ENCODE results near the gene C7orf33. TPM values are rescaled to one million over a fixed set of nuclear protein-coding genes. Genes with fewer than 3 reads are reported as not detected.

C7orf33 gene
- total RNA-seq, 1 experiment from 2014 or later: not detected

DNA sequence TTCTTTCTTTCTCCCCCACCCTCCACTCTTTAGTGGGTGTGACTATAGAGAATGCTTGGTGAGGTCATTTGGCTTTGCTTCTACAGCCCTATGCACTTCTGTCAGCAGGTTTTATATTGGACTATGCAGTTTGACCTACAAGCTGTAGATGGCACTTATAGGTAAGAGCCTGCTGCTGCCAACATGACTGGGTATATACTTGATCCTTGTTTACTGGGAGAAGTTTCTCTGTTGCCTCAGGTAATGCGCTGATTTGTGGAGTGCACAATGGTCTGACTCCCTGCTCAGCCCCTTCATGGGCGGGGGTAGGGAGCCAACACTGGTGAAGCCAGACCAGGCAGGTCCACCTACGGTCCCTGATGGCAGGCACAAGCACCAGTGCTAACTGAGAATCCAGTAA lies 33.7 kb upstream of the C7orf33 start:
- Histone ChIP-seq H3K4ac (ENCODE audit: low read depth, low read length) (no peak overlapping the region), H4K91ac (ENCODE audit: insufficient read length, low read depth, low read length) (no peak overlapping the region), H4K20me1 (ENCODE audit: control insufficient read depth, insufficient read depth, insufficient read length) (no peaks in the 10 kb centered on the region), H2BK15ac (ENCODE audit: low read depth, low read length) (no peak overlapping the region), H2BK5ac (ENCODE audit: insufficient read length, low read length) (no peak overlapping the region), H3K14ac (ENCODE audit: insufficient read depth, low read length) (no peak overlapping the region), H4K8ac (replicated peaks; ENCODE audit: insufficient read length, low read depth, low read length) (no peak overlapping the region), H2BK20ac (ENCODE audit: low read depth, low read length, poor library complexity, severe bottlenecking) (no peak overlapping the region), H3K27ac (ENCODE audit: insufficient read length, low read depth, low read length) (no peak overlapping the region), H3K4me2 (ENCODE audit: insufficient read depth, insufficient read length, low read length) (no peak overlapping the region), H2AFZ (ENCODE audit: low read length) (no peak overlapping the region), H3K4me1 (ENCODE audit: insufficient read depth, low read length) (no peaks in the 10 kb centered on the region), H3K18ac (ENCODE audit: insufficient read length, low read depth, low read length) (no peak overlapping the region), H3K56ac (ENCODE audit: insufficient read length, low read depth, low read length) (no peak overlapping the region), H3K79me2 (ENCODE audit: insufficient read depth, low read length) (no peaks in the 10 kb centered on the region), H3K23ac (ENCODE audit: insufficient read length, low read depth, low read length) (no peak overlapping the region), H3K23me2 (ENCODE audit: insufficient read length, low read depth, low read length, poor library complexity, severe bottlenecking) (no peaks in the 10 kb centered on the region), H2AK5ac (ENCODE audit: insufficient read length, low read length) (no peak overlapping the region), H3K9me3 (ENCODE audit: control insufficient read depth, low read depth, low read length) (no peaks in the 10 kb centered on the region), H3K9ac (ENCODE audit: extremely low read depth, insufficient read length, low read length) (no peak overlapping the region), H3T11ph (ENCODE audit: low read length) (no peak overlapping the region), H3K27me3 (ENCODE audit: insufficient read depth, low read length) (no peaks in the 10 kb centered on the region), H4K5ac (ENCODE audit: insufficient read length, low read depth, low read length) (no peak overlapping the region), H2BK12ac (ENCODE audit: insufficient read length, low read depth, low read length) (no peak overlapping the region), H3K79me1 (ENCODE audit: insufficient read depth, low read depth, low read length, poor library complexity, severe bottlenecking) (no peaks in the 10 kb centered on the region), H2BK120ac (ENCODE audit: low read depth, low read length, poor library complexity, severe bottlenecking) (no peak overlapping the region)
- DNase-seq: no peak
- Mint-ChIP-seq H3K27ac (no peak overlapping the region; a peak in 1 of 7 replicates), H3K27me3 (ENCODE audit: low read depth) (peaks cover 4% of the 10 kb centered on the region), H3K36me3 (ENCODE audit: insufficient read depth in 1 of 3, low read depth in 3 of 3) (peaks cover 0 to 3% (median 0%) of the 10 kb centered on the region in 3 experiments; a peak in 1 of 7 replicates), H3K9me3 (peaks cover 0 to 2% of the 10 kb centered on the region in 2 experiments; a peak in 2 of 5 replicates), H3K4me1 (no peaks in the 10 kb centered on the region), H3K4me3 (no peak overlapping the region)
- TF ChIP-seq, protein P1, sequence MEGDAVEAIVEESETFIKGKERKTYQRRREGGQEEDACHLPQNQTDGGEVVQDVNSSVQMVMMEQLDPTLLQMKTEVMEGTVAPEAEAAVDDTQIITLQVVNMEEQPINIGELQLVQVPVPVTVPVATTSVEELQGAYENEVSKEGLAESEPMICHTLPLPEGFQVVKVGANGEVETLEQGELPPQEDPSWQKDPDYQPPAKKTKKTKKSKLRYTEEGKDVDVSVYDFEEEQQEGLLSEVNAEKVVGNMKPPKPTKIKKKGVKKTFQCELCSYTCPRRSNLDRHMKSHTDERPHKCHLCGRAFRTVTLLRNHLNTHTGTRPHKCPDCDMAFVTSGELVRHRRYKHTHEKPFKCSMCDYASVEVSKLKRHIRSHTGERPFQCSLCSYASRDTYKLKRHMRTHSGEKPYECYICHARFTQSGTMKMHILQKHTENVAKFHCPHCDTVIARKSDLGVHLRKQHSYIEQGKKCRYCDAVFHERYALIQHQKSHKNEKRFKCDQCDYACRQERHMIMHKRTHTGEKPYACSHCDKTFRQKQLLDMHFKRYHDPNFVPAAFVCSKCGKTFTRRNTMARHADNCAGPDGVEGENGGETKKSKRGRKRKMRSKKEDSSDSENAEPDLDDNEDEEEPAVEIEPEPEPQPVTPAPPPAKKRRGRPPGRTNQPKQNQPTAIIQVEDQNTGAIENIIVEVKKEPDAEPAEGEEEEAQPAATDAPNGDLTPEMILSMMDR (conservative IDR thresholded peaks at IDR 0.05): no peak
- WGBS (ENCODE audit: extremely low coverage, insufficient read length, low lambda C conversion rate): no CpG with 5 or more reads among the region's 3 CpGs

All from H9 (cell line).